Epithelial cell of esophagus (primary cell): Measurements from ENCODE around the gene SELENOK.

Source experiments
- DNase-seq: peaks from one replicate; pipeline ENCODE4 v3.0.0; 2010; ENCODE audit warnings: low read depth
- H3K4me3 ChIP-seq: 2 replicates; pipeline ENCODE4 v1.5.1; 2011; ENCODE audit warnings: mild to moderate bottlenecking, low read length, control low read depth
- CTCF ChIP-seq: IDR thresholded peaks from 2 replicates; pipeline ENCODE4 v1.5.1; 2011; ENCODE audit warnings: low read depth, mild to moderate bottlenecking, low read length, control low read depth, inconsistent platforms; ENCODE audit not compliant: insufficient read depth; ENCODE audit errors: missing control alignments

The SELENOK gene

GRCh38 chr3:53884623-53885022, 7.0 kb downstream of the SELENOK start:
- DNase-seq = no peak
- TF ChIP-seq CTCF = no peak
- H3K4me3 ChIP-seq = no peak overlapping the region

DNA sequence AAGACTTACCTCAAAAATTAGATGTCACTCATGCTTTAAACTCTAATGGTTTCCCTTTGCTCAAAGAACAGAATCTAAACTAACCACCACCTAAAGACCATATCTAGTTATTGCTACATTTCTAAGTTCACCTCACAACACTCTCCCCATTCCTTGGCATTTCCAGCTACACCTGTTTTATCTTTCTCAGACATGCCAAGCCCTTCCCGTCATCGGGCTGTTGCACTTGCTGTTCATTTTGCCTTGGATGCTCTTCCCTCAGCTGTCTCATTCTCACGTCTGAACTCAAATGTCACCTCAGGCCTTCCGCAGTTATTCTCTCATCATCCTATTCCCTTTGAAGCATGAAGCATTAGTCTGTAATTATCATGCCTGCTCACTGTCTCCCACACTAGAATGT, 8.7 kb downstream of the SELENOK start:
- no peak overlapping the region for H3K4me3 ChIP-seq
- no peak for TF ChIP-seq CTCF

DNA sequence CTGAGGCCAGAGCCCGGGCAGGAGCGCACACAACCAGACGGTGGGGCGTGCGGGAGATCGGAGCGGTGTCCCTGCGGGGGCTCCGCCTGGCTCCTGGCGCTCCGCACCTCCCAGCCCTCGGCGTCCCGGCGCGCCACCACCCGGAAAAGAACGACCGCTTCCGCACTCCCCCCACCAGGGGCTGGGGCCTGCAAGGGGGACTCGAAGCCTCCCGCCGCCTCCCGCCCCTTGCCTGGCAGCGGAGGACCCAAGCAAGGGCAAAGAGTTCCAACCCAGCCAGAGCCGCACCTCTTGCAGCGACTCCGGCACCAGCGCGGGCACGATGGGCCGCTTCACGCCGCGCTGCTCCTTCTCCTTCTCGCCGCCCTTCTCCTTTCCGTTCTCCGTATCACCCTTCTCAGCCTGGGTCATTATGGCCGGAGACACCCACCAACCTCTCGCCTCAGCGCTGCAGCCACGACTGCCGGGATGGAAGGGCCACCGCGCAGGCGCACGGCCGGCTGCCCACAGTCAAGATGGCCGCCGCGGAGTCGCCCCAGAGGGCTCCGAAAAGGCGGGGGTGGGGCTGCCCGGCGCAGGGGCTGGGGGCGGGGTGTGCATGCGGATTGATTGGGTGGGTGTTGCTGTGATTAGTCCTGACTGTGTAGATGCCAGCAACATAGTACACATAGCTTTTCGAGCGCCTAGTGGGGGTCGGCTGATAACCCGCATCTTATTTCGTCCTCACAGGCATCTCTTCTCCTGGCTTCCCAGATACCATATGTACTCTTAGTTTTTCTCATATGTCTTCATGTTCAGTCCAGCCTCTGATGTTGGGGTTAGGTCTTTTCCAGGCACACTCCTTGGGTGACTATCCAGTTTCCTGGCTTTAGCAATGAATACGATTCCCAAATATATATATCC, 9.7 kb downstream of the SELENOK start, which contains the start of gene ACTR8:
ACTR8 (minus strand) TSS at position 462 of the 903 bp plus-strand sequence; CDS start at position 411, 51 bp downstream.
- TF ChIP-seq CTCF = no peak
- peak; percentile 72 for DNase-seq

More for the DNA sequence above, 8.7 kb downstream of the SELENOK start:
- DNase-seq = no peak

DNA sequence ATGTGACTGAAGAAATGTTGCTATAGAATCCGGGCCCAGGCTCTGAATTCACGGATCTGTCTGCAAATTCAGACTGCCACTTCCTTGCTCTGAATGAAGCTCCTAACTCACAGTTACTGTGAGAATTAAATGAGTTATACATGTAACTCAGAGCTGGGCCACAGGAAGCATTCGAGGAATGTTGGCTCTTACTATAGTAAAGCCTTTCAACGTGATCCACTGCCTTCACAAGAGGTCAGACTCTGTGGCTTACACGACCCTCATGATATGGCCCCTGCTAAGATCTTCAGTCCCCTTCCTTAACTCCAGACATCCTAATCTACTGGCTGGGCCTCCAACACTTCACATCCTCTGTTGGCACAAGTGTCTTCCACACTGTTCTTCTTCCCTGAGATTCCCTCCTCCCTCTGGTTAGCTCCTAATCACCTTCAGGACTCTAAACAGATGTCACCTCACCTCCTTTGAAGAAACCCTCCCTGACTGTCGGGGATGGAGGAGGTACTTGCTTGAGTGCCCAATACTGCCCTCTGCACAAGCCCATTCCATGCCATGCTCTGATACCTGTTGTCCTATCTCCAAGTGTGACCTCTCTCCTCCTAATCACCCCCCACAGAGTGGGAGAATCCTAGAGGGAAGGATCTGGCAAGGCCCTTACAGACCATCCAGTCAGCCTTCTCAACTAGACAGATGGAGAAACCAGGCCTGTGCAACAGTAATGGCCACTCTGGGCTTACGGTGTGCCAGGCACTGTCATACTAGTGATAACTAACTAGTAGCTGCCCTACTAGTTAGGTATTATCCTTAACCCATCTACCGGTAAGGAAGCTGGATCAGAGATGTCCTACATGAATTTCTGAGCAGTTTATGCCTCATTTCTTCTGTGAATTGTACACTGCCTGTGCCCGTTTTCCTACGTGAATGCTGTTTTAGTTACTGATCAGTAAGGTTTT, 11.0 kb downstream of the SELENOK start:
- peak overlapping the region; percentile 84 for H3K4me3 ChIP-seq
- DNase-seq = no peak
- no peak for TF ChIP-seq CTCF

More for the DNA sequence above, 9.7 kb downstream of the SELENOK start, which contains the start of gene ACTR8:
- H3K4me3 ChIP-seq = peak within 1 kb of the TSS; percentile 84

- TF ChIP-seq CTCF = no peak
- no peak for DNase-seq
- H3K4me3 ChIP-seq = no peak overlapping the region
These were observed 25.7 kb downstream of the SELENOK start for GRCh38 chr3:53865732-53866499.

GRCh38 chr3:53863145-53863544, 28.5 kb downstream of the SELENOK start:
- DNase-seq = no peak
- no peak for TF ChIP-seq CTCF
- H3K4me3 ChIP-seq = no peak overlapping the region
